Epidermal melanocyte (primary cell): Measurements from ENCODE around the gene LALBA.
"Not testable (repeated sequence)": the region's sequence is repeated elsewhere in the genome, so short reads cannot be mapped to it uniquely, and the experiment has no call there.

Source experiments
- DNase-seq: peaks from one replicate; pipeline ENCODE4 v3.0.0; 2011; ENCODE audit warnings: low spot score; ENCODE audit not compliant: insufficient read length

Gene LALBA

DNA sequence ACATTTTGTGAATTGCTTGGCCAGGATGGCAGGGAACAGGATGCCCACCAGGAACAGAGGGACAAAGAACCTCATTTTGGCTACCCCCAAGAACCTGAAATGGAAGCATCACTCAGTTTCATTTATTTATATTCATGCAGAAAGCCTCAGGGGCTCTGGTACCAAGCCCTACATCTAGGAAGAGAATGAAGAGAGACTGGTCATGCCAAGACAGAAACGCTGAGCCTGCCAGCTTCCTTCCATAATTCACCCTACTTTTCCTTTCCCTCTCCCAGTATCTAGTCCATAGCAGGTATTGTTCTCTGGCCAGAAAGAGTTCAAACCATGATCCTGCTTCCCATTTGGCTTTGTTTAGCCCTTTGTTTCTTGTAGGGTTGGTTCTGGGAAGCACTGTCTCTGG, at the start of gene LALBA:
Gene LALBA (minus strand): TSS at position 101 of the 400 bp plus-strand sequence. CDS start 26 bp downstream, at position 75.
- no peak for DNase-seq

DNA sequence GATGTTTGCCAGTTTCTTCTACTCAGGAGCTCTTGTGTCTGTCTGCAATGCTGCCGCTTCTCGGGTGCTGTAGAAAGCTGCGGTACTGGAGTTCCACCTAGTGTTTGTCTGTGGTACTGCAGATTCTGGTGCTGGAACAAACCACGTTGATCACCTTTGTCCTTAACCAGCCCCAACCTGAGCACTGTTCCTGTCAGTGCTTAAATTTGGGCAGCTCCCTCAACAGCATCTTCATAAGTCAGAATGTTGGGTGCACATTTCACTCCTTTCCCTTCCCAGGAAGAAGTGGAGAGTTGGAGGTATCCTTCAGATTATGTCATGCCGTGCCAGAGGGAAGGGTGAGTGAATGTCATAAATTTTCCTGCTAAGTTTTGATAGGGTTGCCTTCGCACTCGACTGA, 48.7 kb upstream of the LALBA start:
- DNase-seq, result peak; percentile 77

DNA sequence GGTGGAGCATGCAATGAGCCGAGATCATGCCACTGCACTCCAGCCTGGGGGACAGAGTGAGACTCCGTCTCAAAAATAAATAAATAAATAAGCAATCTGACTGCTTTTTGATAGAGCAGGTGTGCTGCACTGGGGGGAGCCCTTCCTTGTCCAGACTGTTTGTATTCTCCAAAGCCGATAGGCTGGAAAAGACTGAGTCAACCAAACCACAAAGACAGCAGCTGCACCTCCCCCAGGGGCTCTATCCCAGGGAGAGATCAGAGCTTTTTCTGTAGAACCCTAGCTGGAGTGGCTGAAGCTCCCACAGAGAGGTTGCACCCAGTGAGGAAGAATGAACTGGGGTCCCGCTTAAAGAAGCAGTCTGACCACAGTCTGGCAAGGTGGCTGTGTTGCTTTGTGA, 45.8 kb upstream of the LALBA start:
- DNase-seq, result no peak

DNA sequence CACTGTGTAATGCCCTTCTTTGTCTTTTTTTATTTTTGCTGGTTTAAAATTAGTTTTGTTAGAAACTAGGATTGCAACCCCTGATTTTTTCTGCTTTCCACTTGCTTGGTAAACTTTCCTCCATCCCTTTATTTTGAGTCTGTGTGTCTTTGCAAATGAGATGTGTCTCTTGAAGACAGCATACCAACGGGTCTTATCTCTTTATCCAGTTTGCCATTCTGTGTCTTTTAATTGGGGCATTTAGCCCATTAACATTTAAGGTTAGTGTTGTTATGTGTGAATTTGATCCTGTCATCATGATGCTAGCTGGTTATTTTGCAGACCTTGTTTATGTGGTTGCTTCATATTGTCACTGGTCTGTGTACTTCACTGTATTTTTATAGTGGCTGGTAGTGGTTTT, 43.5 kb upstream of the LALBA start:
- DNase-seq, result no peak

DNA sequence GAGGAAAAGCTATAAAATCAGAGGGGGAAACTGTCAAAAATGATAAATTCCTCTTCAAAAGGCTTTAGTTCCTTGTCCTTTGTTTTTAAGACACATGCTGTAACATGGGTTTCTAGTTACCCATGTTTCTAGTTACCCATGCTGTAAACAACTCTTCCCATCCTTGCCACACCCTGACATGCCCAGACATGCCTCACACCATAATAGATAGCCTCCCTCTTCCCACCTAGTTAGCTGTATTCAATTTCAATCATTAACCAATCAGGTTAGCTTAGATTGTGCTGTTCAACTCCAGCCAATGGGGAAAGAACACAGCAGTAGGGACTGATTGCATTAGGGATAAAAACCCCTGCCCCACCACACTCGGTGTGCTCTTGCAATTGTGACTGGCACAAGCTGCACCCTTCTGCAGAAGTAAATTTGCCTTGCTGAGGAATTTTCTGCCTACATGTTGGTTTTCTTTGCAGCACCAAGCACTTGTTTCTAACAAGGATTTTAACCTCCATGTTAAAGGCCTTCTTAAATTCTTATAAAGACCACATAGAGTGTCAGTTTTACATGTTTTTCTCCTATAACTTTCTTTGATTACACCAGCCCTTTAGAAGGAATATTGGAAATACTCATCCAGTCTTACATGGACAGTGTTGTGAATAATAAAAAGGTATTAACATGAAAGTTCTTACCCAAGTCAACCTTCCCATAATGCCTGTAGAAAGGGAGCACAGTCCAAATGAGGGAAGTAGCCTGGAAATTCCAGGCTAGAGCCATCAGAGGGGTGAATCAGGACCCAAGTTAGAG, 32.5 kb upstream of the LALBA start:
- no peak for DNase-seq

DNA sequence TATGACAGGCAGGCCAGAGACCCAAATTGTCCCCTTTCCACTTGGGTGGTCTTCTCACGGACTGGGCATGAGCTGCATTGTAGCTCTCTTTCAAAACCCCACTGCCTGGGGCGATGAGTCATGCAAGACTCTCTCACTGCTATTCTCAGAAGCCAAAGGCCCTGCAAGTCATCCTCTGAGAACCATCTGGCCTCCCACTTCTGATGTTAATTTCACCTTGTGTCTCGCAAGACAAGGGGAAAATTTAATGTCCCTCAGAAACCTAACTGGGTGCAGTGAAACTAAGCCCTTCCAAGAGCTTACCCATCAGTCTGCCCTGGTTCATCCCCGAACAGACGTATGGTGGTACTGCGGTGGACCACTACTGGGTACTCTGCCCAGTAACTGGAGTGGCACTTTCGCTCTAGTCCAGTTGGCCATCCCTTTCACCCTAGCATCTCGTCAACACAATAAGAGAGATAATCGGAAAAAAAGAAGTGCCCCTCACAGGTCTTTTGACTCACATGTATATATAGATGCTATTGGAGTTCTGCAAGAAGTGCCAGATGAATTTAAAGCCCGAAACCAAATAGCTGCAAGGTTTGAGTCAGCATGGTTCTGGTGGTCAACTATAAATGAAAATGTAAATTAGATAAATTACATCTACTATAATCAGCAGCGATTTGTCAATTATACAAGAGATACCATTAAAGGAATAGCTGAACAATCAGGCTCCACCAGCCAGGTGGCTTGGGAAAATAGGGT, 31.3 kb upstream of the LALBA start:
- no peak for DNase-seq

DNA sequence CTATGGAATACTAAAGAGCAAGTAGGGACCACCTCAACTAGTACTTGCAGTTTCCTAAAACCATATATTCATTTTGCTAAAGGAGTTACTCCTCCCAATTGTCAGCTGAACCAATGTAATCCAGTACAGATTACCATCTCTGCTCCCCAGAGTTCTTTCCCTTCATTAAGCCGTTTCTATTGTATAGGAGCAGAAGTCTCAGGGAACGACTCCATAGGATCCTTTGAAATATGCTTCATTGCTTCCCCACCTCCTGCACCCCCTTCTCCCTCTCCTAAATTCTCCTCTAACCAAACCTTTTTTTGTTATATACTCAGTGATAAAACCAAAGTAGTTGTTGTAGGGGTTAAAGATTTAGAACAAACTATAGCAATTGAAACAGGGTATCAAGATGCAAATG, 30.7 kb upstream of the LALBA start:
- DNase-seq, result no peak

DNA sequence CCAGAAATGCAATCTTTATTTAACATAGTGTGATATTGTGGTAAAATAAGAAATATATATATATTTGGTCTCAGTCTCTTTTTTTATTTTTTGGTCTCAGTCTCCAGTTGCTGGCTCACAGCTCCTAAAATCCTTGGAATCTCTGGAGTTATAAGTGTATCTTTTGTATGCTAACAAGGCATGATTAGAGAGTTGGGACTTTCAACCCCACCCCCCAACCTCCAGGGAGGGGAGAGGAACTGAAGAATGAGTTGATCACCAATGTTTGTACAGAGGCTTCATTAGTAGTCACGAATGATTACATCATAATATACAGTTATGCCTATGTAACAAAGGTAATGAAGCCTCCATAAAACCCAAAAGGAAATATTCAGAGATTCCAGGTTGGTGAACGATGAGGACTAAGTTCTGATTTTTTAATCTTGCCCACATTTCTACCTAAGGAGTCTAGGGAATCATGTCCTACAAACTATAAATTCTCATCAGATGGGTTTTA, 22.8 kb upstream of the LALBA start:
- DNase-seq, result no peak

DNA sequence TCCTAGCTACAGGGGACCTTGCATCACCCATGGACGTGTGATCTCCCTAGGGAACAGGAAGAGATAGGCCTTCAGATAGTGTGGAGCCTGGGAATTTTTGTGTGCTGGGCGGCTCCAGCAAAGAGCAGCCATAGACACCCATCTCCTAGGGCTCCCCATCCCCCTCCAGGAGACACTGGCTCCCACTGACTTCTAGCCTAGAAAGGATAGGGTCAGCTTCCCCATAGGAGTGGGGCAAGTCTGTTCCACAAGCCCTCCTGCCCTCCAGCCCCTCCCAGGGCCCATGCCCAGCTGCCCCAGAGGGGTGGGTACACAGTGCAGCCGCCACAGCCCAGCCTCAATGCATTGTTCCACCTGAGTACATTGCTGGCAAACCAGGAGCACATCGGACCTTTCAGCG, 16.5 kb upstream of the LALBA start:
- no peak for DNase-seq

DNA sequence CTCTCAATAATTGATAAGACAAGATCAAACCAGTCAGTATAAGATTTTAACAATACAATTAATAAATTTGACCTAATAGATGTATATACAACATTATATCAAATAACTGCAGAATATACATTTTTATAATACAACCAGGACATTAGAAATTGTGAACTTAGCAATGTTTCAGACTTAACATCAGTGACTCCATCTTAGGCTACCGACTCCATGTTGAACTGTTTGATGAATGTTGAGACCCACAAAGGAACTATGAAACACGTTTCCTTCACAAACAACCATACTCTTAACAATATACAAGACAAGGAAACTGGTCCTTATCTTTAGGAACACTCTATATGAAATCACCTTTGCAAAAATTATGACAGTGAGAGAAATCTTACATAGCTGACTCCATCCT, 13.9 kb upstream of the LALBA start:
- DNase-seq, result no peak

DNA sequence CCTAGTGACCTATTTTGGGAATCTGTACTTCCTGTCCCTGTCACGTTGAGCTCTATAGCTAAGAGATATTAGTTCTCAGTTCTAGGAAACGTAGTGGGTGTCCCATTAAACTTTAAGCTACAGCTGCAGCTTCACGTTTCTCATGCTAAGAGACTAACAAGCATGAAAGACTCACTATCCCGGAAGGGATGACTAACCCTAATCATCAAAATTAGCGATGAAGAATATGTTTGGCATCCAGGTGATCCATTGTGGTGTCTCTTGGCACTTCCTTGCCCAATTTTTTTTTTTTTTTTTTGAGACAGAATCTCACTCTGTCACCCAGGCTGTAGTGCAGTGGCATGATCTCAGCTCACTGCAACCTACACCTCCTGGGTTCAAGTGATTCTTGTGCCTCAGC, 11.0 kb upstream of the LALBA start:
- DNase-seq, result no peak

DNA sequence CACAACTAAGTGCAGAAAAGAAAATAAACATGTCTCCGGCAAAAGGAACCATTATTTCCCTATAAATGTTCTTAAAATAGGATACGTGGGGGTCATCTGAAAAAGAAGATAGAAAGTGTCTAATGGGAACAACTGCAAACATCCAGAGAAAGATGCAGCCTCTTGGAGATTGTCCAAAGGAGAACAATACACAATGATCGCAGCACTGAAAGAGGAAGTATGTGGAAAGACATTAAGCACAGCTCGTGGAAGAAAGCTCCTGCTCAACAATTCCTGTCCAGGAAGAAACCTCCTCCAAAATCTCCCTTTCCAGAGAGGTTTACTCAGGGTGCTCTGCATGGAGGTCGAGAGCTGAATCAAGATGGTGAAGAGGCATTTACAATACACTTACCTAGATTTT, 2.5 kb upstream of the LALBA start:
- no peak for DNase-seq

DNA sequence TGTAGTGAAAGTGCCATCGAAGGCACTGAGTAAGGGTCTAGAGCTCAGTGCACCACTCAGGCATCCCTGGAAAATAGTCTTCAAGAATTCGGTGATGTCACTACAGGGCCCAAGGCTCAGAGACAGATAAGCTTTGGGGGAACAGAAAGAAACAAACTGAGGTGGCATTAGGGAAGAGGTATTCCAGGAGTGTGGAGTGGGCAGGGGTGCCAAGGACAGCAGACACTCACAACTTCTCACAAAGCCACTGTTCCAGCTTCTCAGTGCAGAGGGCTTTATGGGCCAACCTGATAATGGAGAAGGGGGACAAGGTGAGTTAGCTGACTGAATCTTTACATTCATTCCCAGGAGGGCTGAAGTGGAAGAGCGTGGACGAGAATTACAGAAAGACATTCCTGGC, 2.1 kb downstream of the LALBA start:
- DNase-seq, result no peak

DNA sequence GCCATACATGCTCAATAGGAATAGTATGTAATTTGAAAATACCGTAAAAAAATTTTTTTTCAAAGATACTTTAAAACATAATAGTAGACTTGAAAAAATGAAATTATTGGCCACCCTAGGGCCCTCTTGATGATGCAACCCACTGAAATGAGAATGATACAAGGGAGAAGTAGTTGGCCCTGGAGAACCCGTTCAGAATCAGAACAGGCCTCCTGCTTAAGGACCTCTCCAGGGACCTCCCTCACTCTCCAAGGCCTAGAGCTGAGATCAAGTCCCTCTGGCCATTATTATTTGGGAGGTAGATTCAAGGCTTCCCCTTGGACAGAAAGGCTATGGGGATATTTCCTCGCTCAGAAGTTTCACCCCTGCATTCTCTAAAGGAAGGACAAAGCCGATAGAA, 11.9 kb downstream of the LALBA start:
- no peak for DNase-seq

DNA sequence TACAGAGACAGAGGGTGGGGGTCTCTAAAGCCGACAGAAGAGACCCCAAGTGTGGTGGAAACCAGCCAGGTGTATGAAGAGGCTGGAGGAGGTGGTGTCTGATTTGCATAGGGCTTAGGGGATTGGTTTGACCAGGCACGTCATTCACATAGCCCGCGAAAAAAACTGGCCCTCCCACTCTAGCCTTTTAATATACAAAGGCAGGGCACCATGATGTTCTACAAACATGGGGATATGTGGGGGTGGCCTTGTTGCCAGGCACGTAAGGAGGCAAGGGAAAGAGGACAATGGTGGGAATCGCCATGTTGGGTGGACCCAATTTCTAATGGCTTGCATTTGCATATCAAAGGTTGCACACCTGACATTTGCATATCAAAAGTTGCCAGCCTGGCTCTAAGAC, 13.2 kb downstream of the LALBA start:
- DNase-seq, result no peak

DNA sequence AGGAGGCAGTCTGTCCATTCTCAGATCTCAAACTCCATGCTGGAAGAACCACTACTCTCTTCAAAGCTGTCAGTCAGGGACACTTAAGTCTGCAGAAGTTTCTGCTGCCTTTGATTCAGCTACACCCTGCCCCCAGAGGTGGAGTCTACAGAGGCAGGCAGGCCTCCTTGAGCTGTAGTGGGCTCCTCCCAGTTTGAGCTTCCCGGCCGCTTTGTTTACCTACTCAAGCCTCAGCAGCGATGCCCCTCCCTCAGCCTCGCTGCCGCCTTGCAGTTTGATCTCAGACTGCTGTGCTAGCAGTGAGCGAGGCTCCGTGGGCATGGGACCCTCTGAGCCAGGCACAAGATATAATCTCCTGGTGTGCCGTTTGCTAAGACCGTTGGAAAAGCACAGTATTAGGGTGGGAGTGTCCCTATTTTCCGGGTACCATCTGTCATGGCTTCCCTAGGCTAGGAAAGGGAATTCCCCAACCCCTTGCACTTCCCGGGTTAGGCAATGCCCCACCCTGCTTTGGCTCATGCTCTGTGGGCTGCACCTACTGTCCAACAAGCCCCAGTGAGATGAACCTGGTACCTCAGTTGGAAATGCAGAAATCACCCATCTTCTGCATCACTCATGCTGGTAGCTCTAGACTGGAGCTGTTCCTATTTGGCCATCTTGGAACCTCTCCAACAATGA, 16.0 kb downstream of the LALBA start:
- DNase-seq, result not testable (repeated sequence)

DNA sequence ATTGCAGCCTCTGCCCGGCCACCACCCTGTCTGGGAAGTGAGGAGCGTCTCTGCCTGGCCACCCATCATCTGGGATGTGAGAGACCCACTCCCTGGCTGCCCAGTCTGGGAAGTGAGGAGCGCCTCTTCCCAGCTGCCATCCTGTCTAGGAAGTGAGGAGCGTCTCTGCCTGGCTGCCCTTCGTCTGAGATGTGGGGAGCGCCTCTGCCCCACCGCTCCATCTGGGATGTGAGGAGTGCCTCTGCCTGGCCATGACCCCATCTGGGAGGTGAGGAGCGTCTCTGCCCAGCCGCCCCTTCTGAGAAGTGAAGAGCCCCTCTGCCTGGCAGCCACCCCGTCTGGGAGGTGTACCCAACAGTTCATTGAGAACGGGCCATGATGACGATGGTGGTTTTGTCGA, 18.2 kb downstream of the LALBA start:
- DNase-seq, result not testable (repeated sequence)

DNA sequence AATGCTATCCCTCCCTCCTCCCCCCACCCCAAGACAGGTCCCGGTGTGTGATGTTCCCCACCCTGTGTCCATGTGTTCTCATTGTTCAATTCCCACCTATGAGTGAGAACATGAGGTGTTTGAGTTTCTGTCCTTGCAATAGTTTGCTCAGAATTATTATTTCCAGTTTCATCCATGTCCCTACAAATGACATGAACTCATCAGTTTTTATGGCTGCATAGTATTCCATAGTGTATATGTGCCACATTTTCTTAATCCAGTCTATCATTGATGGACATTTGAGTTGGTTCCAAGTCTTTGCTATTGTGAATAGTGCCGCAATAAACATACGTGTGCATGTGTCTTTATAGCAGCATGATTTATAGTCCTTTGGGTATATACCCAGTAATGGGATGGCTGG, 22.8 kb downstream of the LALBA start:
- not testable (repeated sequence) for DNase-seq

DNA sequence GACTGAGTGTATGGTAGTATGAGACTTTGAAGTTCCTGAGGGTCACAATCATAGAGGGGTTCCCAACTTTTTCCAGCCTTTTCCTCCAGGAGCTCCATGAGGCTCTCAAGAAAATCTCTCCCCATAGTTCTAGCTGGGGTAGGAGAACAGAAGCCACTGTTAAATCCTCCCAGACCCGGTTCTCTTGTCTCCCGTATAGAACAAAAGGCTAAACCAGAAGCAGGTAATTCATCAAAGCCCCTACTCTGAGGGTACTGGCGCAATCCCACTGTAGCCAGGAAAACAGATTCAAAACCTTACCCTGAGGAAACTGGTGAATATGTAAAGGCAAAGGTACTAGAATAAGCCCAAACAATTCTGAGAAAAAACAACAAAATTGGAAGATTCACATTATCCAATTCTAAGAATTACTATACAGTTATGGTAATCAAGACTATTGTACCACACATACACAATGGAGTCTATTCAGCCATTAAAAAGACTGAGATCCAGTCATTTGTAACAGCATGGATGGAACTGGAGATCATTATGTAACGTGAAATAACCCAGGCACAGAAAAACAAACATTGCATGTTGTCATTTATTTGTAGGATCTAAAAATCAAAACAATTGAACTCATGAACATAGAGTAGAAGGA, 23.9 kb downstream of the LALBA start:
- DNase-seq, result no peak

DNA sequence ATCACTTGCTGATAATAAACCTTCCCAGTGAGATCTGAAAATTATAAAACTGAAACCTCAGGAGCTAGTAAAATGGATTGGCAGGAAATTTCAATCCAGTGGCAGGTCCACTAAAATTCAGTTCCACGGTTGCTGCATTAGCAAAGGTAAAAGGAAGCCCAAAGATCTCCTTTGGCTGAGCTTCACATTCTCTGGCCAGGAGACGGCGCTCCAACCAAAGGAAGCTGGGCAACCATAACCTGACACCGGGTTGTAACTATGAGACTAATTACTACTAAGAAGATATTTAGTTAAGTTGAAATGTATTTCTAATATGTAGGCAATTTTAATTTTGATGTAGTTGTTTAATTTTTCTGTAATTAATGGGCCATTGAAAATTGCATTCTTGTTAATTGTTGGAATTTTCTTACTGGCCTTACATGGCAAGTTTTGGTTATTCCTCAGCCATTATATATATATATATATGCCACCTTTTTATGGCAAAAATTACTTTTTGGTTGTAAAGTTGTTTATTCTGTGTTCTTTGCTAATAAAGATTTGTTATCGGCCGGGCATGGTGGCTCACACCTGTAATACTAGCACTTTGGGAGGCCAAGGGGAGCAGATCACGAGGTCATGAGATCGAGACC, 27.4 kb downstream of the LALBA start:
- DNase-seq, result no peak

DNA sequence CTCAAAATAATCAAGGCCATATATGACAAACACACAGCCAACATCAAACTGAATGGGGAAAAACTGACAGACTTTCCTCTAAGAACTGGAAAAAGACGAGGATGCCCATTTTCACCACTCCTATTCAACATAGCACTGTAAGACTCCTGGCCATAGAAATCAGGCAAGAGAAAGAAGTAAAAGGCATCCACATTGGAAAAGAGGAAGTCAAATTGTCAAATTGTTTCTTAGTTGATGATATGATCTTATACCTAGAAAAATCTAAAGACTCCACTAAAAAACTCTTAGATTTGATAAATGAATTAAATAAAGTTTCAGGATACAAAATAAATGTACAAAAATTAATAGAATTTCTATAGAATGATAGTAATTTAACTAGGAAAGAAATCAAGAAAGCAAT, 33.2 kb downstream of the LALBA start:
- no peak for DNase-seq
